Measurements from ENCODE around the gene WDFY1.
A peak's percentile ranks its signal among the peaks of the same experiment; 100 is the strongest.

Gene WDFY1

GRCh38 chr2:223944703-223945531 is at the start of gene WDFY1:
Gene WDFY1, minus strand, starts transcription at chr2:223945335. Its CDS starts 51 bp downstream, at chr2:223945284.
- DNase-seq (ENCODE audit: low read depth, low spot score): peak; percentile 97

- DNase-seq (ENCODE audit: low read depth, low spot score): no peak
Measured at GRCh38 chr2:223994562-223995162, 49.5 kb upstream of the WDFY1 start.

- DNase-seq (ENCODE audit: low read depth, low spot score): peak; percentile 88
Measured at GRCh38 chr2:223993634-223994232, 48.6 kb upstream of the WDFY1 start.

- no peak for DNase-seq (ENCODE audit: low read depth, low spot score)
Measured at GRCh38 chr2:223991611-223992010, 46.5 kb upstream of the WDFY1 start.

- no peak for DNase-seq (ENCODE audit: low read depth, low spot score)
Measured at GRCh38 chr2:223989856-223990232, 44.7 kb upstream of the WDFY1 start.

GRCh38 chr2:223989206-223989855 is 44.2 kb upstream of the WDFY1 start:
- DNase-seq (ENCODE audit: low read depth, low spot score): no peak

GRCh38 chr2:223981241-223981640 is 36.1 kb upstream of the WDFY1 start:
- no peak for DNase-seq (ENCODE audit: low read depth, low spot score)

GRCh38 chr2:223980803-223981202 is 35.7 kb upstream of the WDFY1 start:
- no peak for DNase-seq (ENCODE audit: low read depth, low spot score)

GRCh38 chr2:223980397-223980735 is 35.2 kb upstream of the WDFY1 start:
- DNase-seq (ENCODE audit: low read depth, low spot score): no peak

GRCh38 chr2:223979730-223980396 is 34.7 kb upstream of the WDFY1 start:
- peak; percentile 50 for DNase-seq (ENCODE audit: low read depth, low spot score)

GRCh38 chr2:223978451-223978850 is 33.3 kb upstream of the WDFY1 start:
- DNase-seq (ENCODE audit: low read depth, low spot score): no peak

- peak; percentile 69 for DNase-seq (ENCODE audit: low read depth, low spot score)
Measured at GRCh38 chr2:223976635-223977226, 31.6 kb upstream of the WDFY1 start.

- no peak for DNase-seq (ENCODE audit: low read depth, low spot score)
Measured at GRCh38 chr2:223973606-223974005, 28.5 kb upstream of the WDFY1 start.

GRCh38 chr2:223972656-223973102 is 27.5 kb upstream of the WDFY1 start:
- no peak for DNase-seq (ENCODE audit: low read depth, low spot score)

GRCh38 chr2:223971731-223972130 is 26.6 kb upstream of the WDFY1 start:
- DNase-seq (ENCODE audit: low read depth, low spot score): no peak

GRCh38 chr2:223970343-223971128 is 25.4 kb upstream of the WDFY1 start:
- DNase-seq (ENCODE audit: low read depth, low spot score): peak; percentile 78

GRCh38 chr2:223969856-223970255 is 24.7 kb upstream of the WDFY1 start:
- DNase-seq (ENCODE audit: low read depth, low spot score): no peak

- DNase-seq (ENCODE audit: low read depth, low spot score): no peak
Measured at GRCh38 chr2:223969315-223969714, 24.2 kb upstream of the WDFY1 start.

- peak; percentile 60 for DNase-seq (ENCODE audit: low read depth, low spot score)
Measured at GRCh38 chr2:223967981-223968380, 22.8 kb upstream of the WDFY1 start.

GRCh38 chr2:223959688-223960087 is 14.6 kb upstream of the WDFY1 start:
- DNase-seq (ENCODE audit: low read depth, low spot score): peak; percentile 63

All from astrocyte of the hippocampus (primary cell).